GM23338 (cell line): ENCODE measurements around the gene CLDN9. TPM values are rescaled to one million over a fixed set of nuclear protein-coding genes. Genes with fewer than 3 reads are reported as not detected.

Experiments used
- ATAC-seq: fragments of 200-7000 bp; cut with Tn5 transposase; 3 replicates; pipeline ENCODE4 v1.9.1; 2020
- DNase-seq: peaks from one replicate; pipeline ENCODE4 v3.0.0-alpha.2; 2015; ENCODE audit warnings: low spot score
- H2AFZ ChIP-seq: fragments of 200-600 bp; sonication (generic); 2 replicates; pipeline ENCODE4 v1.8.0; 2016; ENCODE audit warnings: antibody characterized with exemption, mild to moderate bottlenecking, moderate library complexity
- H3F3A ChIP-seq: fragments of 200-600 bp; sonication (generic); replicated peaks from 2 replicates; pipeline ENCODE4 v1.8.0; 2017; ENCODE audit warnings: antibody characterized with exemption, mixed run types, low read depth
- H3K27ac ChIP-seq: fragments of 200-600 bp; sonication (generic); 2 replicates; pipeline ENCODE4 v1.6.1; 2016; ENCODE audit warnings: low read depth
- H3K27me3 ChIP-seq: fragments of 200-600 bp; sonication (generic); 2 replicates; pipeline ENCODE4 v1.8.0; 2016; ENCODE audit warnings: mild to moderate bottlenecking, mixed run types, moderate library complexity; ENCODE audit not compliant: insufficient read depth
- H3K36me3 ChIP-seq: fragments of 200-600 bp; sonication (generic); 2 replicates; pipeline ENCODE4 v1.8.0; 2016; ENCODE audit warnings: mild to moderate bottlenecking; ENCODE audit not compliant: insufficient read depth
- H3K4me1 ChIP-seq: fragments of 200-600 bp; sonication (generic); 2 replicates; pipeline ENCODE4 v1.8.0; 2016; ENCODE audit warnings: mild to moderate bottlenecking, moderate library complexity; ENCODE audit not compliant: insufficient read depth
- H3K4me2 ChIP-seq: fragments of 200-600 bp; sonication (generic); 2 replicates; pipeline ENCODE4 v1.7.1; 2017; ENCODE audit warnings: mixed run types
- H3K4me3 ChIP-seq: fragments of 200-600 bp; sonication (generic); 2 replicates; pipeline ENCODE4 v1.6.1; 2016; ENCODE audit warnings: mixed run types
- H3K79me2 ChIP-seq: fragments of 200-600 bp; sonication (generic); replicated peaks from 2 replicates; pipeline ENCODE4 v1.8.0; 2017; ENCODE audit warnings: mild to moderate bottlenecking; ENCODE audit not compliant: insufficient read depth
- H3K9me2 ChIP-seq: fragments of 200-600 bp; sonication (generic); 2 replicates; pipeline ENCODE4 v1.8.0; 2017; ENCODE audit not compliant: insufficient read depth
- H4K20me1 ChIP-seq: fragments of 200-600 bp; sonication (generic); replicated peaks from 2 replicates; pipeline ENCODE4 v1.8.0; 2017; ENCODE audit warnings: mild to moderate bottlenecking; ENCODE audit not compliant: insufficient read depth
- H3K27ac Mint-ChIP-seq: 2 replicates; pipeline ENCODE4 v1.8.0; 2020; ENCODE audit warnings: inconsistent platforms, mild to moderate bottlenecking, moderate library complexity, mixed read lengths
- H3K27me3 Mint-ChIP-seq: 3 replicates; pipeline ENCODE4 v1.8.0; 2022; ENCODE audit warnings: low read depth, mild to moderate bottlenecking, moderate library complexity, mixed read lengths, inconsistent platforms; ENCODE audit not compliant: insufficient read depth, poor library complexity
- H3K36me3 Mint-ChIP-seq: 3 replicates; pipeline ENCODE4 v1.8.0; 2021; ENCODE audit warnings: low read depth, mild to moderate bottlenecking, inconsistent platforms, moderate library complexity, mixed read lengths
- H3K4me1 Mint-ChIP-seq: 3 replicates; pipeline ENCODE4 v1.8.0; 2020; ENCODE audit warnings: mild to moderate bottlenecking, inconsistent platforms, mixed read lengths
- H3K4me3 Mint-ChIP-seq: 3 replicates; pipeline ENCODE4 v1.8.0; 2021; ENCODE audit warnings: moderate library complexity, mild to moderate bottlenecking, inconsistent platforms, mixed read lengths
- H3K9me3 Mint-ChIP-seq: 3 replicates; pipeline ENCODE4 v1.8.0; 2020; ENCODE audit warnings: moderate library complexity, mild to moderate bottlenecking, inconsistent platforms, mixed read lengths
- CREB1 ChIP-seq: fragments of 250-450 bp; sonication (Bioruptor Pico); IDR thresholded peaks from 2 replicates; pipeline ENCODE4 v1.5.0; 2020; ENCODE audit warnings: low read depth, mild to moderate bottlenecking, moderate library complexity
- CTCF ChIP-seq, 2 experiments: fragments of 200-600 bp in 1 of 2; sonication (generic) in 1 of 2; conservative IDR thresholded peaks; 2 replicates each; pipeline versions ENCODE4 v1.5.1 to v1.6.1; 2016 to 2017; ENCODE audit warnings: antibody characterized with exemption in 2 of 2, low read depth in 2 of 2, mild to moderate bottlenecking in 2 of 2, moderate library complexity in 1 of 2
- EZH2 ChIP-seq: fragments of 200-600 bp; sonication (generic); IDR thresholded peaks from one replicate; pipeline ENCODE4 v1.8.0; 2017; ENCODE audit warnings: antibody characterized with exemption, mild to moderate bottlenecking, low read depth; ENCODE audit not compliant: unreplicated experiment
- NANOG ChIP-seq: IDR thresholded peaks from 2 replicates; pipeline ENCODE4 v1.6.1; 2016; ENCODE audit warnings: antibody characterized with exemption, borderline replicate concordance
- POLR2AphosphoS5 ChIP-seq: IDR thresholded peaks from 2 replicates; pipeline ENCODE4 v1.6.1; 2016; ENCODE audit warnings: antibody characterized with exemption, low read depth
- ZNF331 ChIP-seq: fragments of 250-450 bp; sonication (Bioruptor Pico); IDR thresholded peaks from 2 replicates; pipeline ENCODE4 v1.5.0; 2020; ENCODE audit warnings: low read depth, mild to moderate bottlenecking, moderate library complexity
- polyA plus RNA-seq: library from polyadenylated mRNA; unstranded; fragments of >200 nt; fragmentation: Nextera tagmentation; extraction: Ambion mirVana; gene quantifications from 2 replicates; pipeline ENCODE4 v1.2.1, GENCODE V29; 2016
- total RNA-seq: library from RNA; depleted of rRNA; stranded (reverse); fragments of >200 nt; shearing (Covaris generic); gene quantifications from 2 replicates; pipeline ENCODE4 v1.2.3, GENCODE V29; 2014
- TF ChIP-seq, protein P1 (sequence below): fragments of 250-450 bp; sonication (Bioruptor Pico); IDR thresholded peaks from 2 replicates; pipeline ENCODE4 v1.5.0; 2020; ENCODE audit warnings: mild to moderate bottlenecking, moderate library complexity

The CLDN9 gene
- total and polyA plus RNA-seq, 2 experiments from 2014 or later, result 1.8 to 3.0 TPM

- DNase-seq (peak; percentile 95), ATAC-seq (peak; percentile 7)
- Histone ChIP-seq H3K27ac (peak overlapping the region; percentile 99), H2AFZ (no peak overlapping the region), H3F3A (peaks cover 56% of the 10 kb centered on the region), H3K9me2 (no peaks in the 10 kb centered on the region), H3K27me3 (no peaks in the 10 kb centered on the region; the same call in 1 of the 2 replicates), H3K79me2 (peaks cover 38% of the 10 kb centered on the region), H3K4me3 (peak overlapping the region; percentile 85), H3K36me3 (no peaks in the 10 kb centered on the region), H3K4me2 (peak overlapping the region; percentile 97), H4K20me1 (peaks cover 35% of the 10 kb centered on the region), H3K4me1 (peaks cover 42% of the 10 kb centered on the region)
- Mint-ChIP-seq H3K27me3 (peaks cover 49% of the 10 kb centered on the region), H3K4me3 (peak overlapping the region; percentile 96), H3K4me1 (peaks cover 34% of the 10 kb centered on the region), H3K9me3 (peaks cover 7% of the 10 kb centered on the region; the same call in 2 of the 3 replicates), H3K36me3 (peaks cover 39% of the 10 kb centered on the region), H3K27ac (peak overlapping the region; percentile 98)
- peak; percentile 59; the same call in 1 of the 2 replicates for TF ChIP-seq POLR2AphosphoS5
- 0 out of 2 replicates have a peak, but pooled peaks have one; percentile 2 for TF ChIP-seq CREB1
- TF ChIP-seq ZNF331, result no peak
- TF ChIP-seq NANOG, result no peak
- no peak for TF ChIP-seq EZH2
Measured at GRCh38 chr16:3020604-3021448, 8.1 kb downstream of the CLDN9 start.

GRCh38 chr16:3021449-3022207 lies 8.9 kb downstream of the CLDN9 start:
- Histone ChIP-seq H3K4me2 (peak overlapping the region; percentile 97), H2AFZ (no peak overlapping the region)
- peak; percentile 27 for ATAC-seq

More at GRCh38 chr16:3021449-3022207, 8.9 kb downstream of the CLDN9 start:
- Mint-ChIP-seq H3K9me3 (peaks cover 5% of the 10 kb centered on the region; the same call in 2 of the 3 replicates), H3K36me3 (peaks cover 40% of the 10 kb centered on the region), H3K27ac (peak overlapping the region; percentile 98), H3K4me3 (peak overlapping the region; percentile 96), H3K27me3 (peaks cover 46% of the 10 kb centered on the region), H3K4me1 (peaks cover 30% of the 10 kb centered on the region)
- H3K4me1 ChIP-seq, result peaks cover 36% of the 10 kb centered on the region
- peak overlapping the region; percentile 85 for H3K4me3 ChIP-seq
- peaks cover 54% of the 10 kb centered on the region for H3F3A ChIP-seq
- no peaks in the 10 kb centered on the region; the same call in 1 of the 2 replicates for H3K27me3 ChIP-seq
- peak overlapping the region; percentile 99 for H3K27ac ChIP-seq
- peak; percentile 97 for DNase-seq
- H3K79me2 ChIP-seq, result peaks cover 30% of the 10 kb centered on the region
- H4K20me1 ChIP-seq, result peaks cover 27% of the 10 kb centered on the region
- TF ChIP-seq CTCF (conservative IDR thresholded peaks at IDR 0.05; ENCODE audit: low read depth in 2 of 2), result peak; percentile 54 to 72
- no peak for TF ChIP-seq ZNF331
- TF ChIP-seq, protein P1, sequence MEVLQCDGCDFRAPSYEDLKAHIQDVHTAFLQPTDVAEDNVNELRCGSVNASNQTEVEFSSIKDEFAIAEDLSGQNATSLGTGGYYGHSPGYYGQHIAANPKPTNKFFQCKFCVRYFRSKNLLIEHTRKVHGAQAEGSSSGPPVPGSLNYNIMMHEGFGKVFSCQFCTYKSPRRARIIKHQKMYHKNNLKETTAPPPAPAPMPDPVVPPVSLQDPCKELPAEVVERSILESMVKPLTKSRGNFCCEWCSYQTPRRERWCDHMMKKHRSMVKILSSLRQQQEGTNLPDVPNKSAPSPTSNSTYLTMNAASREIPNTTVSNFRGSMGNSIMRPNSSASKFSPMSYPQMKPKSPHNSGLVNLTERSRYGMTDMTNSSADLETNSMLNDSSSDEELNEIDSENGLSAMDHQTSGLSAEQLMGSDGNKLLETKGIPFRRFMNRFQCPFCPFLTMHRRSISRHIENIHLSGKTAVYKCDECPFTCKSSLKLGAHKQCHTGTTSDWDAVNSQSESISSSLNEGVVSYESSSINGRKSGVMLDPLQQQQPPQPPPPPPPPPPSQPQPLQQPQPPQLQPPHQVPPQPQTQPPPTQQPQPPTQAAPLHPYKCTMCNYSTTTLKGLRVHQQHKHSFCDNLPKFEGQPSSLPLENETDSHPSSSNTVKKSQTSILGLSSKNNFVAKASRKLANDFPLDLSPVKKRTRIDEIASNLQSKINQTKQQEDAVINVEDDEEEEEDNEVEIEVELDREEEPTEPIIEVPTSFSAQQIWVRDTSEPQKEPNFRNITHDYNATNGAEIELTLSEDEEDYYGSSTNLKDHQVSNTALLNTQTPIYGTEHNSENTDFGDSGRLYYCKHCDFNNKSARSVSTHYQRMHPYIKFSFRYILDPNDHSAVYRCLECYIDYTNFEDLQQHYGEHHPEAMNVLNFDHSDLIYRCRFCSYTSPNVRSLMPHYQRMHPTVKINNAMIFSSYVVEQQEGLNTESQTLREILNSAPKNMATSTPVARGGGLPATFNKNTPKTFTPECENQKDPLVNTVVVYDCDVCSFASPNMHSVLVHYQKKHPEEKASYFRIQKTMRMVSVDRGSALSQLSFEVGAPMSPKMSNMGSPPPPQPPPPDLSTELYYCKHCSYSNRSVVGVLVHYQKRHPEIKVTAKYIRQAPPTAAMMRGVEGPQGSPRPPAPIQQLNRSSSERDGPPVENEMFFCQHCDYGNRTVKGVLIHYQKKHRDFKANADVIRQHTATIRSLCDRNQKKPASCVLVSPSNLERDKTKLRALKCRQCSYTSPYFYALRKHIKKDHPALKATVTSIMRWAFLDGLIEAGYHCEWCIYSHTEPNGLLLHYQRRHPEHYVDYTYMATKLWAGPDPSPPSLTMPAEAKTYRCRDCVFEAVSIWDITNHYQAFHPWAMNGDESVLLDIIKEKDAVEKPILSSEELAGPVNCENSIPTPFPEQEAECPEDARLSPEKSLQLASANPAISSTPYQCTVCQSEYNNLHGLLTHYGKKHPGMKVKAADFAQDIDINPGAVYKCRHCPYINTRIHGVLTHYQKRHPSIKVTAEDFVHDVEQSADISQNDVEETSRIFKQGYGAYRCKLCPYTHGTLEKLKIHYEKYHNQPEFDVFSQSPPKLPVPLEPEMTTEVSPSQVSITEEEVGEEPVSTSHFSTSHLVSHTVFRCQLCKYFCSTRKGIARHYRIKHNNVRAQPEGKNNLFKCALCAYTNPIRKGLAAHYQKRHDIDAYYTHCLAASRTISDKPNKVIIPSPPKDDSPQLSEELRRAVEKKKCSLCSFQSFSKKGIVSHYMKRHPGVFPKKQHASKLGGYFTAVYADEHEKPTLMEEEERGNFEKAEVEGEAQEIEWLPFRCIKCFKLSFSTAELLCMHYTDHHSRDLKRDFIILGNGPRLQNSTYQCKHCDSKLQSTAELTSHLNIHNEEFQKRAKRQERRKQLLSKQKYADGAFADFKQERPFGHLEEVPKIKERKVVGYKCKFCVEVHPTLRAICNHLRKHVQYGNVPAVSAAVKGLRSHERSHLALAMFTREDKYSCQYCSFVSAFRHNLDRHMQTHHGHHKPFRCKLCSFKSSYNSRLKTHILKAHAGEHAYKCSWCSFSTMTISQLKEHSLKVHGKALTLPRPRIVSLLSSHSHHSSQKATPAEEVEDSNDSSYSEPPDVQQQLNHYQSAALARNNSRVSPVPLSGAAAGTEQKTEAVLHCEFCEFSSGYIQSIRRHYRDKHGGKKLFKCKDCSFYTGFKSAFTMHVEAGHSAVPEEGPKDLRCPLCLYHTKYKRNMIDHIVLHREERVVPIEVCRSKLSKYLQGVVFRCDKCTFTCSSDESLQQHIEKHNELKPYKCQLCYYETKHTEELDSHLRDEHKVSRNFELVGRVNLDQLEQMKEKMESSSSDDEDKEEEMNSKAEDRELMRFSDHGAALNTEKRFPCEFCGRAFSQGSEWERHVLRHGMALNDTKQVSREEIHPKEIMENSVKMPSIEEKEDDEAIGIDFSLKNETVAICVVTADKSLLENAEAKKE, result no peak
- no peaks in the 10 kb centered on the region for H3K9me2 ChIP-seq
- H3K36me3 ChIP-seq, result no peaks in the 10 kb centered on the region
